BLaER1 treated with 17β-estradiol and CSF1 and Interleukin-3, amounts not matched to agents 10 nM and 100 nM (cell line): ENCODE data around the gene FTL.
"Not testable (repeated sequence)": the region's sequence is repeated elsewhere in the genome, so short reads cannot be mapped to it uniquely, and the experiment has no call there.

Experiments
- H3K27ac ChIP-seq, 11 experiments: shearing (Covaris generic); formaldehyde crosslinking; 2 replicates each; pipeline ENCODE4 v1.8.1; 2022
- H3K27me3 ChIP-seq, 11 experiments: shearing (Covaris generic); formaldehyde crosslinking; 2 replicates each; pipeline ENCODE4 v1.8.1; 2022
- H3K36me3 ChIP-seq, 11 experiments: shearing (Covaris generic); formaldehyde crosslinking; 2 replicates each; pipeline ENCODE4 v1.8.1; 2022
- H3K4me1 ChIP-seq, 10 experiments: shearing (Covaris generic); formaldehyde crosslinking; 2 replicates each; pipeline ENCODE4 v1.8.1; 2022
- H3K4me2 ChIP-seq, 11 experiments: shearing (Covaris generic); formaldehyde crosslinking; 2 replicates each; pipeline ENCODE4 v1.8.1; 2022
- H3K4me3 ChIP-seq, 10 experiments: shearing (Covaris generic); formaldehyde crosslinking; 2 replicates each; pipeline ENCODE4 v1.8.1; 2022
- H3K9ac ChIP-seq, 11 experiments: shearing (Covaris generic); formaldehyde crosslinking; 2 replicates each; pipeline ENCODE4 v1.8.1; 2022
- H3K9me3 ChIP-seq, 11 experiments: shearing (Covaris generic); formaldehyde crosslinking; replicated peaks in 1 of 11; 2 replicates each; pipeline ENCODE4 v1.8.1; 2022
- H4K20me1 ChIP-seq, 11 experiments: shearing (Covaris generic); formaldehyde crosslinking; 2 replicates each; pipeline ENCODE4 v1.8.1; 2022
- Cebpa-rat ChIP-seq, 11 experiments: shearing (Covaris generic); IDR thresholded peaks; 2 replicates each; pipeline ENCODE4 v1.8.1; 2022

Gene FTL

DNA sequence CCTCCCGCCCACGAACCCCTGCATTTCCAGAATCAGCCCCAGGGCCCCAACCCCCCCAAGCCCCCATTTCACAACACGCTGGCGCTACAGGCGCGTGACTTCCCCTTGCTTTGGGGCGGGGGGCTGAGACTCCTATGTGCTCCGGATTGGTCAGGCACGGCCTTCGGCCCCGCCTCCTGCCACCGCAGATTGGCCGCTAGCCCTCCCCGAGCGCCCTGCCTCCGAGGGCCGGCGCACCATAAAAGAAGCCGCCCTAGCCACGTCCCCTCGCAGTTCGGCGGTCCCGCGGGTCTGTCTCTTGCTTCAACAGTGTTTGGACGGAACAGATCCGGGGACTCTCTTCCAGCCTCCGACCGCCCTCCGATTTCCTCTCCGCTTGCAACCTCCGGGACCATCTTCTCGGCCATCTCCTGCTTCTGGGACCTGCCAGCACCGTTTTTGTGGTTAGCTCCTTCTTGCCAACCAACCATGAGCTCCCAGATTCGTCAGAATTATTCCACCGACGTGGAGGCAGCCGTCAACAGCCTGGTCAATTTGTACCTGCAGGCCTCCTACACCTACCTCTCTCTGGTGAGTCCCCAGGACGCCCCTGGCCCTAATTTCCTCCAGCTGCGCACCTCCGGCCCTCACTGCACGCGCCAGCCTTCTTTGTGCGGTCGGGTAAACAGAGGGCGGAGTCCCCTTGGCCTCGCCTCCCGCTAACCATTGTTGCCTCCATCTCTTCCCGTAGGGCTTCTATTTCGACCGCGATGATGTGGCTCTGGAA is at the start of gene FTL:
Gene FTL, plus strand, starts transcription at position 270 of the 766 bp plus-strand sequence. Its CDS starts 199 bp downstream, at position 469.
- TF ChIP-seq Cebpa-rat (IDR thresholded peaks at IDR 0.05): peak in 5 of 11 experiments; percentile 20 to 72 (median 35); a peak in 4 of 22 replicates
- Histone ChIP-seq H3K27me3 (no peaks in the 10 kb centered on the region), H3K36me3 (peaks cover 35 to 59% (median 50%) of the 10 kb centered on the region in 11 experiments), H3K4me3 (peak within 1 kb of the TSS; percentile 75 to 97 (median 88)), H3K9me3 (no peaks in the 10 kb centered on the region), H4K20me1 (peaks cover 23 to 51% (median 40%) of the 10 kb centered on the region in 11 experiments; a peak in 21 of 22 replicates), H3K9ac (peak within 1 kb of the TSS; percentile 90 to 99 (median 96)), H3K4me1 (peaks cover 62 to 86% (median 73%) of the 10 kb centered on the region in 10 experiments), H3K27ac (peak within 1 kb of the TSS; percentile 91 to 99 (median 96)), H3K4me2 (peak within 1 kb of the TSS; percentile 88 to 98 (median 96))

DNA sequence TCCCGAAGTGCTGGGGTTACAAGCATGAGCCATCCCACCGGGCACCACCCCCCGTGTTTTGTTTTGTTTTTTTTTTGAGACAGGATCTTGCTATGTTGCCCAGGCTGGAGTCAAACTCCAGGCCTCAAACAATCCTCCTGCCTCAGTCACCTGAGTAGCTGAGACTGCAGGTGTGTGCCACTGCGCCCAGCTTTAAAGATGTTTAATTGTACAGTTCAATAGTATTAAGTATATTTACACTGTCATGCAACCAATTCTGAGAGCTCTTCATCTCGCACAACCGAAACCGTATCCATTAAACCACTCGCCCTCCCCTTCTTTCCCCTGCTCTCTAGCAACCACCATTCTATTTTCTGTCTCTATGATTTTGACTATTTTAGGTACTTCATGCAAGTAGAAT is 49.4 kb upstream of the FTL start:
- H3K4me1 ChIP-seq: peaks cover 0 to 19% (median 16%) of the 10 kb centered on the region in 10 experiments; a peak in 17 of 20 replicates
- no peak overlapping the region for H3K4me2 ChIP-seq
- H3K27me3 ChIP-seq: no peaks in the 10 kb centered on the region
- H3K4me3 ChIP-seq: no peak overlapping the region
- H3K27ac ChIP-seq: no peak overlapping the region
- H3K9me3 ChIP-seq: no peaks in the 10 kb centered on the region
- no peak for TF ChIP-seq Cebpa-rat (IDR thresholded peaks at IDR 0.05)
- no peak overlapping the region for H3K9ac ChIP-seq
- H4K20me1 ChIP-seq: peaks cover 0 to 8% (median 0%) of the 10 kb centered on the region in 11 experiments; a peak in 2 of 22 replicates
- peaks cover 82 to 100% (median 95%) of the 10 kb centered on the region in 11 experiments for H3K36me3 ChIP-seq

DNA sequence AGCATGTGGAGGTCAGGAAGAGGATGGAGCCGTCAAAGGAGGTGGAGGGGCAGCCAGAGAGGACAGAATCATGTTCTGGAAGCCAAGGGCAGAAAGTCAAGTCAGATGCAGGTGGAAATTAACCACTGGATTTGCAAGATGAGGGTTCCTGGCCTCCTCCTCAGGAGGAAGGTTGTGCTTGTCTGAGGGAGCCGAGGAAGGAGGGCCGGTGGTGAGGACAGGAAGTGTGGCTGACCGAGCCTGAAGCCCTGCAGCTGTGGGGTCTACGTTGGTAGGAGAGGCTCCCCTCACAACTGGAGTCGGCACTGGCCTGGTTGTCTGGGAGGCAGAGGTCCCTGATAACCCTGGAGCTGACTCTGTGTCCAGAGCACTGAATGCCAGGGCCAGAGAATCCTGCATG is 47.0 kb upstream of the FTL start:
- H4K20me1 ChIP-seq: peaks cover 0 to 17% (median 0%) of the 10 kb centered on the region in 11 experiments; a peak in 3 of 22 replicates
- no peak for TF ChIP-seq Cebpa-rat (IDR thresholded peaks at IDR 0.05)
- H3K4me3 ChIP-seq: peak overlapping the region in 2 of 10 experiments; percentile 16 to 27; a peak in 2 of 20 replicates
- H3K9me3 ChIP-seq: no peaks in the 10 kb centered on the region
- H3K4me1 ChIP-seq: peaks cover 0 to 19% (median 16%) of the 10 kb centered on the region in 10 experiments; a peak in 17 of 20 replicates
- peak overlapping the region in 9 of 11 experiments; percentile 60 to 89 (median 82); a peak in 18 of 22 replicates for H3K4me2 ChIP-seq
- peak overlapping the region in 9 of 11 experiments; percentile 18 to 76 (median 64); a peak in 16 of 22 replicates for H3K27ac ChIP-seq
- peak overlapping the region in 8 of 11 experiments; percentile 23 to 68 (median 52); a peak in 14 of 22 replicates for H3K9ac ChIP-seq
- peaks cover 80 to 99% (median 89%) of the 10 kb centered on the region in 11 experiments for H3K36me3 ChIP-seq
- H3K27me3 ChIP-seq: no peaks in the 10 kb centered on the region

DNA sequence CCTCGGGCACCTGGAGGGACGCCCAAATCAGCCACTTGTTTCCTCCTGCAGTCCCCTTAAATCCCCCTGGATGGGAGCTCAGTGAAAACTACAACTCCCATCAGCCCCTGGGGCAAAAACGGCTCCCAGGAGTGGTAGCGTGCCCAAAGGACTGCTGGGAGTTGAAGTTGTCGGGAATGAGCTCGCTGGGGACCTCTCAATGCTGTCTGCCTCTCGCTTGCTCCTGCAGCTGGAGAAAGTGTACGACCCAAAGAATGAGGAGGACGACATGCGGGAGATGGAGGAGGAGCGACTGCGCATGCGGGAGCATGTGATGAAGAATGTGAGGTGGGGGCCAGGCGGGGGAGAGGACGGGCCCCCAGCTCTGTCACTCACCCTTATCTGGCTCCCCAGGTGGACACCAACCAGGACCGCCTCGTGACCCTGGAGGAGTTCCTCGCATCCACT is 46.3 kb upstream of the FTL start:
- H4K20me1 ChIP-seq: peaks cover 0 to 17% (median 0%) of the 10 kb centered on the region in 11 experiments; a peak in 3 of 22 replicates
- peaks cover 75 to 99% (median 89%) of the 10 kb centered on the region in 11 experiments for H3K36me3 ChIP-seq
- no peak for TF ChIP-seq Cebpa-rat (IDR thresholded peaks at IDR 0.05)
- peak overlapping the region in 5 of 11 experiments; percentile 23 to 68 (median 57); a peak in 6 of 22 replicates for H3K9ac ChIP-seq
- no peak overlapping the region for H3K4me3 ChIP-seq
- peak overlapping the region in 8 of 11 experiments; percentile 55 to 76 (median 66); a peak in 13 of 22 replicates for H3K27ac ChIP-seq
- H3K9me3 ChIP-seq: no peaks in the 10 kb centered on the region
- no peaks in the 10 kb centered on the region for H3K27me3 ChIP-seq
- H3K4me2 ChIP-seq: peak overlapping the region in 8 of 11 experiments; percentile 61 to 89 (median 83); a peak in 16 of 22 replicates
- H3K4me1 ChIP-seq: peaks cover 0 to 19% (median 16%) of the 10 kb centered on the region in 10 experiments; a peak in 17 of 20 replicates

DNA sequence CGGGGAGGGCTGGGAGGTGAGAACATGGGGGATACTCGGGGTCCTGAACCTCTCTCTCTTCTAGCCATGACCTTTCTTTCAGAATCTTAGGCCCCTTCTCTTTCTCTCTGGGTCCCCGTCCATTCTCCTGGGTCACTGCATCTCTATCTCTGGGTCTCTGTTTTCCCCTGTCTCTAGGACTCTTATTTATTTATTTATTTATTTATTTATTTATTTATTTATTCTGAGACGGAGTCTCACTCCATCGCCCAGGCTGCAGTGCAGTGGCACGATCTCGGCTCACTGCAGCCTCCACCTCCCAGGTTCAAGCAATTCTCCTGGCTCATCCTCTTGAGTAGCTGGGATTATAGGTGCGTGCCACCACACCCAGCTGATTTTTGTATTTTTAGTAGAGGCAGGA is 45.8 kb upstream of the FTL start:
- peaks cover 0 to 17% (median 0%) of the 10 kb centered on the region in 11 experiments; a peak in 3 of 22 replicates for H4K20me1 ChIP-seq
- H3K9ac ChIP-seq, H3K27me3 ChIP-seq, H3K4me3 ChIP-seq, H3K9me3 ChIP-seq, H3K4me2 ChIP-seq: not testable (repeated sequence)
- peaks cover 0 to 19% (median 16%) of the 10 kb centered on the region in 10 experiments; a peak in 17 of 20 replicates for H3K4me1 ChIP-seq
- peaks cover 70 to 97% (median 87%) of the 10 kb centered on the region in 11 experiments for H3K36me3 ChIP-seq
- peak overlapping the region in 3 of 11 experiments; percentile 70 to 76 (median 73); a peak in 1 of 22 replicates for H3K27ac ChIP-seq

DNA sequence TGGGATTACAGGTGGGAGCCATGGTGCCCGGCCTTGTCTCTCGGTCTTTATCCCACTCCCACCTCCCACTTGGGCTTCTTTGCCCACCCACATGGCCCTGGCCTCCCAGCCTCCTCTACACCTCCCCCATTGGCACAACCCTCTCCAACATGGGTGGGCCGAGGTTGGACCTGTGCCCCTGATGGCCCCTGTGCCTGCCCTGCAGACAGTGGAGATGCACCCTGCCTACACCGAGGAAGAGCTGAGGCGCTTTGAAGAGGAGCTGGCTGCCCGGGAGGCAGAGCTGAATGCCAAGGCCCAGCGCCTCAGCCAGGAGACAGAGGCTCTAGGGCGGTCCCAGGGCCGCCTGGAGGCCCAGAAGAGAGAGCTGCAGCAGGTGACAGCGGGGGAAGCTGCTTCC is 44.2 kb upstream of the FTL start:
- Histone ChIP-seq H3K4me1 (peaks cover under 1 to 19% (median 16%) of the 10 kb centered on the region in 10 experiments; a peak in 18 of 20 replicates), H3K4me2 (no peak overlapping the region), H3K27me3 (no peaks in the 10 kb centered on the region), H3K4me3 (no peak overlapping the region), H3K9ac (no peak overlapping the region), H4K20me1 (peaks cover 0 to 17% (median 0%) of the 10 kb centered on the region in 11 experiments; a peak in 4 of 22 replicates), H3K36me3 (peaks cover 54 to 80% (median 70%) of the 10 kb centered on the region in 11 experiments), H3K9me3 (no peaks in the 10 kb centered on the region), H3K27ac (no peak overlapping the region)
- TF ChIP-seq Cebpa-rat (IDR thresholded peaks at IDR 0.05): no peak

DNA sequence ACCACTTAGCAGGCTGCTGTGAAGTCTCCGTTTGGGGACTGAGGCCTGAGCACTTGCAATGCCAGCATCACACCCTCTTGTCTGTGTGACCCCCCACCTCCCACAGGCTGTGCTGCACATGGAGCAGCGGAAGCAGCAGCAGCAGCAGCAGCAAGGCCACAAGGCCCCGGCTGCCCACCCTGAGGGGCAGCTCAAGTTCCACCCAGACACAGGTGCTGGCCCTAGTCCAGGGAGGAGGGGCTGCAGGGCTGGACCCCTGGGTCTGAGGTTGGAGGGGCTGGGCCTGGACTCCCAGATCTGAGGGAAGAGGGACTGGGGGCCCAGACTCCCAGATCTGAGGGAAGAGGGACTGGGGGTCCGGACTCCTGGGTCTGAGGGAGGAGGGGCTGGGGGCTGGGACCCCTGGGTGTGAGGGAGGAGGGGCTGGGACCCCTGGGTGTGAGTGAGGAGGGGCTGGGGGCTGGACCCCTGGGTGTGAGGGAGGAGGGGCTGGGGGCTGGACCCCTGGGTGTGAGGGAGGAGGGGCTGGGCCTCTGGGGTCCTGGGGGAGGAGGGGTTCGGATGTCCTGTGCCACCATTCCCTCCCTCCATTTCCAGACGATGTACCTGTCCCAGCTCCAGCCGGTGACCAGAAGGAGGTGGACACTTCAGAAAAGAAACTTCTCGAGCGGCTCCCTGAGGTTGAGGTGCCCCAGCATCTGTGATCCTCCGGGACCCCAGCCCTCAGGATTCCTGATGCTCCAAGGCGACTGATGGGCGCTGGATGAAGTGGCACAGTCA is 43.2 kb upstream of the FTL start:
- no peak for TF ChIP-seq Cebpa-rat (IDR thresholded peaks at IDR 0.05)
- Histone ChIP-seq H3K36me3 (peaks cover 44 to 71% (median 61%) of the 10 kb centered on the region in 11 experiments), H3K4me3 (no peak overlapping the region), H3K27ac (no peak overlapping the region), H3K9ac (no peak overlapping the region), H3K9me3 (no peaks in the 10 kb centered on the region), H3K27me3 (no peaks in the 10 kb centered on the region), H3K4me1 (peaks cover 10 to 23% (median 16%) of the 10 kb centered on the region in 10 experiments), H3K4me2 (no peak overlapping the region), H4K20me1 (peaks cover 0 to 17% (median 0%) of the 10 kb centered on the region in 11 experiments; a peak in 4 of 22 replicates)
